H1 (cell line): ENCODE measurements around the gene CHCHD3. TPM values are rescaled to one million over a fixed set of nuclear protein-coding genes. Genes with fewer than 3 reads are reported as not detected.

Source experiments
- CTCF ChIA-PET: fragments of 300-600 bp; sonication (Branson Sonifier 250); formaldehyde crosslinking; loops from one replicate; lab custom pipeline; 2021; ENCODE audit not compliant: partially characterized antibody; lab: Charles Lee
- POLR2A ChIA-PET: fragments of 300-600 bp; sonication (Branson Sonifier 250); formaldehyde crosslinking; loops from one replicate; lab custom pipeline; 2021; ENCODE audit warnings: inconsistent platforms; ENCODE audit not compliant: partially characterized antibody; lab: Charles Lee
- DNase-seq, 2 experiments: peaks; one replicate each; pipeline versions ENCODE4 v3.0.0 to v3.0.0-alpha.2; 2010 to 2022; ENCODE audit warnings: low spot score in 2 of 2, low read depth in 1 of 2, mixed read lengths in 1 of 2
- FAIRE-seq: peaks from 2 replicates; lab custom pipeline; 2011; peaks lifted over from hg19 to GRCh38; lab: Jason Lieb, UNC
- H2AFZ ChIP-seq: 2 replicates; pipeline ENCODE4 v1.8.1; 2012; ENCODE audit warnings: low read length, inconsistent platforms
- H2AK5ac ChIP-seq: 2 replicates; pipeline ENCODE4 v1.6.1; 2013; ENCODE audit warnings: low read depth, low read length
- H2BK120ac ChIP-seq: replicated peaks from 2 replicates; pipeline ENCODE3; 2013; ENCODE audit warnings: low read depth, low read length, inconsistent platforms
- H2BK12ac ChIP-seq: 2 replicates; pipeline ENCODE4 v1.6.1; 2013; ENCODE audit warnings: low read depth, low read length
- H2BK15ac ChIP-seq: 2 replicates; pipeline ENCODE4 v1.6.1; 2013; ENCODE audit warnings: low read length
- H2BK20ac ChIP-seq: 2 replicates; pipeline ENCODE4 v1.6.1; 2013; ENCODE audit warnings: low read length
- H2BK5ac ChIP-seq: 2 replicates; pipeline ENCODE4 v1.6.1; 2013; ENCODE audit warnings: low read depth, low read length
- H3K14ac ChIP-seq: 2 replicates; pipeline ENCODE4 v1.6.1; 2013; ENCODE audit warnings: inconsistent platforms; ENCODE audit not compliant: insufficient read length
- H3K18ac ChIP-seq: 2 replicates; pipeline ENCODE4 v1.6.1; 2013; ENCODE audit warnings: low read length; ENCODE audit errors: extremely low read depth
- H3K23ac ChIP-seq: 2 replicates; pipeline ENCODE4 v1.6.1; 2013; ENCODE audit warnings: inconsistent platforms; ENCODE audit not compliant: insufficient read length
- H3K23me2 ChIP-seq: 2 replicates; pipeline ENCODE4 v1.6.1; 2013; ENCODE audit warnings: low read depth, low read length
- H3K27ac ChIP-seq: 2 replicates; pipeline ENCODE4 v1.6.1; 2011; ENCODE audit warnings: low read depth, low read length, inconsistent platforms
- H3K27me3 ChIP-seq, 4 experiments: replicated peaks in 1 of 4; 1 replicate in 1 of 4; 2 replicates in 3 of 4; pipeline versions ENCODE4 v1.6.1 to v1.8.1; 2011 to 2013; ENCODE audit warnings: low read length in 3 of 4, mild to moderate bottlenecking in 3 of 4, inconsistent platforms in 2 of 4, mixed read lengths in 2 of 4, moderate library complexity in 1 of 4; ENCODE audit not compliant: control insufficient read depth in 3 of 4, insufficient read depth in 3 of 4; ENCODE audit errors: extremely low read depth in 1 of 4
- H3K36me3 ChIP-seq, 4 experiments: 2 replicates each; pipeline versions ENCODE4 v1.6.1 to v1.8.1; 2011 to 2013; ENCODE audit warnings: mild to moderate bottlenecking in 4 of 4, low read length in 3 of 4, moderate library complexity in 2 of 4, control low read depth in 1 of 4, inconsistent platforms in 1 of 4; ENCODE audit not compliant: insufficient read depth in 4 of 4, control insufficient read depth in 2 of 4
- H3K4ac ChIP-seq: replicated peaks from 2 replicates; pipeline ENCODE3; 2013; ENCODE audit warnings: low read length, low read depth, mixed read lengths, inconsistent platforms; ENCODE audit not compliant: insufficient read length
- H3K4me1 ChIP-seq, 4 experiments: replicated peaks in 1 of 4; 1 replicate in 1 of 4; 2 replicates in 3 of 4; pipeline versions ENCODE4 v1.6.1 to v1.8.1; 2011 to 2013; ENCODE audit warnings: low read length in 3 of 4, inconsistent platforms in 2 of 4, mixed read lengths in 1 of 4; ENCODE audit not compliant: insufficient read depth in 4 of 4, control insufficient read depth in 3 of 4
- H3K4me2 ChIP-seq, 2 experiments: 2 replicates each; pipeline versions ENCODE4 v1.6.1 to v1.8.1; 2011 to 2013; ENCODE audit warnings: low read depth in 2 of 2, low read length in 2 of 2, control low read depth in 1 of 2, inconsistent platforms in 1 of 2, mild to moderate bottlenecking in 1 of 2; ENCODE audit not compliant: insufficient read depth in 1 of 2
- H3K4me3 ChIP-seq, 4 experiments: fragments of 200-600, 300-600 bp in 1 of 4; sonication (generic), shearing (Covaris generic), sonication (Bioruptor Twin) in 1 of 4; 2 replicates each; pipeline versions ENCODE4 v1.5.1 to v1.8.1; 2011 to 2016; ENCODE audit warnings: low read length in 4 of 4, low read depth in 3 of 4, control low read depth in 2 of 4, inconsistent platforms in 2 of 4, mild to moderate bottlenecking in 2 of 4, mixed read lengths in 1 of 4, moderate library complexity in 1 of 4; ENCODE audit not compliant: insufficient read depth in 2 of 4; ENCODE audit errors: extremely low read depth in 1 of 4
- H3K56ac ChIP-seq: replicated peaks from 2 replicates; pipeline ENCODE3; 2013; ENCODE audit warnings: low read depth, mild to moderate bottlenecking, mixed read lengths, low read length, inconsistent platforms; ENCODE audit not compliant: insufficient read length
- H3K79me1 ChIP-seq: 2 replicates; pipeline ENCODE4 v1.6.1; 2013; ENCODE audit warnings: low read depth, low read length, control low read depth
- H3K79me2 ChIP-seq, 2 experiments: 2 replicates each; pipeline versions ENCODE4 v1.6.1 to v1.8.1; 2012 to 2013; ENCODE audit warnings: low read length in 2 of 2, mild to moderate bottlenecking in 2 of 2, inconsistent platforms in 1 of 2; ENCODE audit not compliant: insufficient read depth in 2 of 2, control insufficient read depth in 1 of 2
- H3K9ac ChIP-seq, 4 experiments: replicated peaks in 1 of 4; 1 replicate in 1 of 4; 2 replicates in 3 of 4; pipeline versions ENCODE4 v1.6.1 to v1.8.1; 2011 to 2013; ENCODE audit warnings: low read depth in 3 of 4, low read length in 3 of 4, control low read depth in 2 of 4, mild to moderate bottlenecking in 2 of 4, moderate library complexity in 2 of 4, inconsistent platforms in 1 of 4; ENCODE audit errors: extremely low read depth in 1 of 4
- H3K9me3 ChIP-seq, 2 experiments: 2 replicates each; pipeline versions ENCODE4 v1.6.1 to v1.8.1; 2012 to 2013; ENCODE audit warnings: mild to moderate bottlenecking in 2 of 2, moderate library complexity in 2 of 2, control low read depth in 1 of 2, inconsistent platforms in 1 of 2, low read depth in 1 of 2, low read length in 1 of 2, mixed read lengths in 1 of 2; ENCODE audit not compliant: insufficient read depth in 2 of 2
- H4K20me1 ChIP-seq, 2 experiments: replicated peaks in 1 of 2; 2 replicates each; pipeline versions ENCODE3 to v1.8.1; 2011 to 2013; ENCODE audit warnings: inconsistent platforms in 2 of 2, low read length in 2 of 2, mild to moderate bottlenecking in 1 of 2; ENCODE audit not compliant: insufficient read depth in 2 of 2, control insufficient read depth in 1 of 2
- H4K5ac ChIP-seq: 2 replicates; pipeline ENCODE4 v1.6.1; 2013; ENCODE audit warnings: low read length, low read depth, mixed read lengths, inconsistent platforms; ENCODE audit not compliant: insufficient read length
- H4K8ac ChIP-seq: 2 replicates; pipeline ENCODE4 v1.8.0; 2013; ENCODE audit warnings: mild to moderate bottlenecking, moderate library complexity, low read length, inconsistent platforms; ENCODE audit not compliant: insufficient read depth; ENCODE audit errors: extremely low read depth
- H4K91ac ChIP-seq: replicated peaks from 2 replicates; pipeline ENCODE3; 2013; ENCODE audit warnings: low read length, mixed read lengths, inconsistent platforms; ENCODE audit not compliant: insufficient read length
- BACH1 ChIP-seq: IDR thresholded peaks from 2 replicates; pipeline ENCODE4 v1.6.1; 2012; ENCODE audit warnings: low read length, improper control_type of control experiment
- CBX8 ChIP-seq: fragments of 300-800, 300-1000 bp; sonication (generic); IDR thresholded peaks from 2 replicates; pipeline ENCODE4 v1.7.1; 2016; ENCODE audit warnings: low read depth, low read length, borderline replicate concordance
- EGR1 ChIP-seq: IDR thresholded peaks from 2 replicates; pipeline ENCODE4 v1.6.1; 2011; ENCODE audit warnings: low read depth, low read length, borderline replicate concordance
- HDAC6 ChIP-seq: IDR thresholded peaks from one replicate; pipeline ENCODE4 v1.7.1; 2012; ENCODE audit warnings: low read depth, mild to moderate bottlenecking, inconsistent platforms, low read length, moderate library complexity
- SP2 ChIP-seq: IDR thresholded peaks from 2 replicates; pipeline ENCODE4 v1.6.1; 2012; ENCODE audit warnings: mild to moderate bottlenecking, low read length, inconsistent platforms
- SUZ12 ChIP-seq: fragments of 200-600 bp; sonication (generic); IDR thresholded peaks from 2 replicates; pipeline ENCODE4 v1.6.1; 2012; ENCODE audit warnings: mild to moderate bottlenecking, inconsistent platforms, low read length, moderate library complexity, mixed read lengths
- WGBS, 2 experiments: shearing (Covaris generic) in 1 of 2; methylation state at CpG; one replicate each; pipeline versions ENCODE4 v1.1.6 to v1.1.7; 2013 to 2015; ENCODE audit warnings: low lambda C conversion rate in 2 of 2, mixed read lengths in 2 of 2, inconsistent platforms in 1 of 2, low coverage in 1 of 2, missing lambda C conversion rate in 1 of 2; ENCODE audit not compliant: insufficient replicate concordance in 2 of 2, insufficient coverage in 1 of 2, insufficient read length in 1 of 2; ENCODE audit errors: extremely low coverage in 1 of 2, missing lambda C conversion rate in 1 of 2; 5-methylcytosine and 5-hydroxymethylcytosine counted together
- polyA plus RNA-seq, 7 experiments: library from polyadenylated mRNA; depleted of rRNA in 3 of 7; stranded (reverse) in 5 of 7; unstranded in 2 of 7; fragments of >200 nt in 5 of 7; fragments of 200-250 nt in 2 of 7; gene quantifications; 1 replicate in 5 of 7; 2 replicates in 1 of 7; 4 replicates in 1 of 7; pipeline versions ENCODE4 v1.2.1 to v1.2.3, GENCODE V29; 2011 to 2013; ENCODE audit warnings: missing spikeins in 2 of 7, mixed read lengths in 2 of 7
- total RNA-seq: library from RNA; stranded (reverse); fragmentation: NEBNext Ultra II Directional; extraction: Animal tissue kit (Norgen Biotek cat#: 25700); gene quantifications from 2 replicates; pipeline ENCODE4 v1.2.1, GENCODE V29; 2021
- TF ChIP-seq, protein P1 (sequence below): IDR thresholded peaks from 2 replicates; pipeline ENCODE4 v1.6.1; 2011; ENCODE audit warnings: low read length, improper control_type of control experiment

CHCHD3 gene
- total and polyA plus RNA-seq, 2 of the 8 experiments (the other 6 are each of a cell fraction or from before 2014, with no cell fraction given): 42.9 to 137 TPM

DNA sequence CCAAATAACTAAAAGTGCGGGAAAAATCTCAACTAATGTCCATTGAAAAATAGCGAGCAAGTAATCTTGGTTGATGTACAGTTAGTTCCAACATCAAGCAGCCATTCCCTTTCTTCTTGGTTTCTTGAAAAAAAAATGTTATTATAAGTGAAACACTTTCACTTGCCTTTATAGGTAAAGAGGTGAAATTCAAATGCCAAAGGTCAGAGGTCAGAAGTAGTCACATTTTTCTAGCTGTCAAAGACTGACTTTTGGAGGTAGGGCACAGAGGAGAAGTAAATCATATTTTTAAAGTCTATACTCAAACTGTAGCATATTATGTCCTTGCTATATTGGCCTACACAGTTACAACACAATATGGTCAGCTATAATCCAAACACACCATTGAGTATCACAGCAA is 62.3 kb downstream of the CHCHD3 start:
- H3K23me2 ChIP-seq: no peaks in the 10 kb centered on the region
- H4K91ac ChIP-seq: no peak overlapping the region
- H3K56ac ChIP-seq: no peak overlapping the region
- H3K23ac ChIP-seq: no peak overlapping the region
- H3K18ac ChIP-seq: no peak overlapping the region
- no peaks in the 10 kb centered on the region; a peak in 1 of 8 replicates for H3K36me3 ChIP-seq
- WGBS, 2 experiments: 97% methylated on average over 2 of the region's 2 CpGs; no CpG with 5 or more reads in 1 of the 2 experiments
- DNase-seq: no peak
- H3K4ac ChIP-seq: no peak overlapping the region
- peaks cover 3% of the 10 kb centered on the region for H3K79me1 ChIP-seq
- H2BK20ac ChIP-seq: no peak overlapping the region
- H3K27me3 ChIP-seq: no peaks in the 10 kb centered on the region
- no peak overlapping the region for H3K9ac ChIP-seq
- peaks cover 0 to 6% (median 2%) of the 10 kb centered on the region in 4 experiments; a peak in 2 of 7 replicates for H3K4me1 ChIP-seq
- no peak for FAIRE-seq
- no peak overlapping the region for H2AFZ ChIP-seq
- no peak overlapping the region for H2BK5ac ChIP-seq
- no peak overlapping the region for H2AK5ac ChIP-seq
- H2BK120ac ChIP-seq: no peak overlapping the region
- no peak overlapping the region for H3K14ac ChIP-seq
- ChIA-PET CTCF (no interaction called here), POLR2A (no interaction called here)
- H3K4me3 ChIP-seq: no peak overlapping the region
- H3K27ac ChIP-seq: no peak overlapping the region
- no peak overlapping the region for H2BK15ac ChIP-seq
- no peak overlapping the region for H4K8ac ChIP-seq
- peaks cover 2 to 5% of the 10 kb centered on the region in 2 experiments for H4K20me1 ChIP-seq
- peaks cover 0 to 57% of the 10 kb centered on the region in 2 experiments; a peak in 2 of 4 replicates for H3K79me2 ChIP-seq
- H2BK12ac ChIP-seq: no peak overlapping the region
- no peak overlapping the region for H4K5ac ChIP-seq
- no peak overlapping the region for H3K4me2 ChIP-seq
- no peaks in the 10 kb centered on the region for H3K9me3 ChIP-seq
- TF ChIP-seq SUZ12 (no peak), HDAC6 (no peak), CBX8 (no peak), EGR1 (no peak), SP2 (no peak), BACH1 (no peak)
- TF ChIP-seq, protein P1, sequence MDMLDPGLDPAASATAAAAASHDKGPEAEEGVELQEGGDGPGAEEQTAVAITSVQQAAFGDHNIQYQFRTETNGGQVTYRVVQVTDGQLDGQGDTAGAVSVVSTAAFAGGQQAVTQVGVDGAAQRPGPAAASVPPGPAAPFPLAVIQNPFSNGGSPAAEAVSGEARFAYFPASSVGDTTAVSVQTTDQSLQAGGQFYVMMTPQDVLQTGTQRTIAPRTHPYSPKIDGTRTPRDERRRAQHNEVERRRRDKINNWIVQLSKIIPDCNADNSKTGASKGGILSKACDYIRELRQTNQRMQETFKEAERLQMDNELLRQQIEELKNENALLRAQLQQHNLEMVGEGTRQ: no peak
